SK-N-SH treated with all-trans-retinoic acid at 6 μM for 48 hours (cell line): ENCODE data around the gene BCL2L13.

ENCODE experiments used
- ARNTL ChIP-seq: fragments of 450-650 bp; formaldehyde crosslinking; IDR thresholded peaks from 2 replicates; pipeline ENCODE4 v1.5.0; 2020; ENCODE audit warnings: low read depth, mild to moderate bottlenecking, moderate library complexity, borderline replicate concordance
- ISL1 ChIP-seq: fragments of 250-450 bp; sonication (Bioruptor Pico); IDR thresholded peaks from 2 replicates; pipeline ENCODE4 v2.1.2; 2022; ENCODE audit warnings: mild to moderate bottlenecking, moderate library complexity
- OSR1 ChIP-seq: fragments of 250-450 bp; sonication (Bioruptor Pico); IDR thresholded peaks from 2 replicates; pipeline ENCODE4 v1.8.0; 2022; ENCODE audit warnings: moderate library complexity, mild to moderate bottlenecking, inconsistent platforms
- PPARA ChIP-seq: fragments of 250-450 bp; sonication (Bioruptor Pico); IDR thresholded peaks from 2 replicates; pipeline ENCODE4 v1.5.0; 2020; ENCODE audit warnings: mild to moderate bottlenecking, borderline replicate concordance
- RARB ChIP-seq: fragments of 250-450 bp; sonication (Bioruptor Pico); IDR thresholded peaks from 2 replicates; pipeline ENCODE4 v1.8.0; 2021; ENCODE audit warnings: mild to moderate bottlenecking, moderate library complexity
- TCF4 ChIP-seq: fragments of 250-450 bp; sonication (Bioruptor Pico); IDR thresholded peaks from 2 replicates; pipeline ENCODE4 v1.8.0; 2021; ENCODE audit warnings: mild to moderate bottlenecking, moderate library complexity, borderline replicate concordance
- TOX ChIP-seq: fragments of 250-450 bp; sonication (Bioruptor Pico); IDR thresholded peaks from 2 replicates; pipeline ENCODE4 v1.8.0; 2021; ENCODE audit warnings: mild to moderate bottlenecking, moderate library complexity, borderline replicate concordance
- ZFP3 ChIP-seq: fragments of 250-450 bp; sonication (Bioruptor Pico); IDR thresholded peaks from 2 replicates; pipeline ENCODE4 v1.5.0; 2020; ENCODE audit warnings: mild to moderate bottlenecking, moderate library complexity
- ZFP30 ChIP-seq: fragments of 450-650 bp; formaldehyde crosslinking; IDR thresholded peaks from 2 replicates; pipeline ENCODE4 v1.5.0; 2022; ENCODE audit warnings: mild to moderate bottlenecking, moderate library complexity
- ZNF70 ChIP-seq: fragments of 450-650 bp; formaldehyde crosslinking; IDR thresholded peaks from 2 replicates; pipeline ENCODE4 v1.5.0; 2020; ENCODE audit warnings: mild to moderate bottlenecking, moderate library complexity
- TF ChIP-seq, protein P1 (sequence below): fragments of 250-450 bp; sonication (Bioruptor Pico); IDR thresholded peaks from 2 replicates; pipeline ENCODE4 v1.8.0; 2020; ENCODE audit warnings: mild to moderate bottlenecking, moderate library complexity, borderline replicate concordance
- TF ChIP-seq, protein P2 (sequence below): fragments of 250-450 bp; sonication (Bioruptor Pico); IDR thresholded peaks from 2 replicates; pipeline ENCODE4 v1.5.1; 2021; ENCODE audit warnings: mild to moderate bottlenecking, moderate library complexity
- TF ChIP-seq, protein P3 (sequence below): fragments of 250-450 bp; sonication (Bioruptor Pico); IDR thresholded peaks from 2 replicates; pipeline ENCODE4 v1.8.0; 2021; ENCODE audit warnings: low read depth, mild to moderate bottlenecking, moderate library complexity, borderline replicate concordance

DNA sequence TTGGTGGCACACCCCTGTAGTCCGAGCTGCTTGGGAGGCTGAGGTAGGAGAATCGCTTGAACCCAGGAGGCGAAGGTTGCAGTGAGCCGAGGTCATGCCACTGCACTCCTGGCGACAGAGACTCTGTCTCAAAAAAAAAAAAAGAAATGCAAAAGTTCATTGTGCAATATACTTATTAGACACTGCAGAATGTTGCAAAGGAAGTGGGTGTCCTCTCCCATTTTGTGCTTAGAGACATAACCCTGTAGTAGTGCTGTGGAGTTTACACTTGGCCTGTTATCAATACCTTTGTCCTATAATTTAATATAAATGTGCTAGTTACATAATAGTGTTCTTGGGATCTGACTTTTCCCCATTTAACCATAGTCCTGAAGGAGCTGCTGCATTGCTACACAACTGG lies 9.4 kb downstream of the BCL2L13 start:
- TF ChIP-seq RARB (CRISPR knock-in tag) = no peak
- TF ChIP-seq ZFP30 (CRISPR knock-in tag) = no peak
- no peak for TF ChIP-seq TOX (CRISPR knock-in tag)
- TF ChIP-seq, protein P1, sequence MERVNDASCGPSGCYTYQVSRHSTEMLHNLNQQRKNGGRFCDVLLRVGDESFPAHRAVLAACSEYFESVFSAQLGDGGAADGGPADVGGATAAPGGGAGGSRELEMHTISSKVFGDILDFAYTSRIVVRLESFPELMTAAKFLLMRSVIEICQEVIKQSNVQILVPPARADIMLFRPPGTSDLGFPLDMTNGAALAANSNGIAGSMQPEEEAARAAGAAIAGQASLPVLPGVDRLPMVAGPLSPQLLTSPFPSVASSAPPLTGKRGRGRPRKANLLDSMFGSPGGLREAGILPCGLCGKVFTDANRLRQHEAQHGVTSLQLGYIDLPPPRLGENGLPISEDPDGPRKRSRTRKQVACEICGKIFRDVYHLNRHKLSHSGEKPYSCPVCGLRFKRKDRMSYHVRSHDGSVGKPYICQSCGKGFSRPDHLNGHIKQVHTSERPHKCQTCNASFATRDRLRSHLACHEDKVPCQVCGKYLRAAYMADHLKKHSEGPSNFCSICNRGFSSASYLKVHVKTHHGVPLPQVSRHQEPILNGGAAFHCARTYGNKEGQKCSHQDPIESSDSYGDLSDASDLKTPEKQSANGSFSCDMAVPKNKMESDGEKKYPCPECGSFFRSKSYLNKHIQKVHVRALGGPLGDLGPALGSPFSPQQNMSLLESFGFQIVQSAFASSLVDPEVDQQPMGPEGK (CRISPR knock-in tag) = no peak
- TF ChIP-seq OSR1 (CRISPR knock-in tag) = no peak
- TF ChIP-seq TCF4 (CRISPR knock-in tag) = no peak
- TF ChIP-seq, protein P2, sequence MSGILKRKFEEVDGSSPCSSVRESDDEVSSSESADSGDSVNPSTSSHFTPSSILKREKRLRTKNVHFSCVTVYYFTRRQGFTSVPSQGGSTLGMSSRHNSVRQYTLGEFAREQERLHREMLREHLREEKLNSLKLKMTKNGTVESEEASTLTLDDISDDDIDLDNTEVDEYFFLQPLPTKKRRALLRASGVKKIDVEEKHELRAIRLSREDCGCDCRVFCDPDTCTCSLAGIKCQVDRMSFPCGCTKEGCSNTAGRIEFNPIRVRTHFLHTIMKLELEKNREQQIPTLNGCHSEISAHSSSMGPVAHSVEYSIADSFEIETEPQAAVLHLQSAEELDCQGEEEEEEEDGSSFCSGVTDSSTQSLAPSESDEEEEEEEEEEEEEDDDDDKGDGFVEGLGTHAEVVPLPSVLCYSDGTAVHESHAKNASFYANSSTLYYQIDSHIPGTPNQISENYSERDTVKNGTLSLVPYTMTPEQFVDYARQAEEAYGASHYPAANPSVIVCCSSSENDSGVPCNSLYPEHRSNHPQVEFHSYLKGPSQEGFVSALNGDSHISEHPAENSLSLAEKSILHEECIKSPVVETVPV (CRISPR knock-in tag) = no peak
- no peak for TF ChIP-seq ZNF70 (CRISPR knock-in tag)
- no peak for TF ChIP-seq PPARA
- TF ChIP-seq ISL1 (CRISPR knock-in tag) = no peak
- TF ChIP-seq, protein P3, sequence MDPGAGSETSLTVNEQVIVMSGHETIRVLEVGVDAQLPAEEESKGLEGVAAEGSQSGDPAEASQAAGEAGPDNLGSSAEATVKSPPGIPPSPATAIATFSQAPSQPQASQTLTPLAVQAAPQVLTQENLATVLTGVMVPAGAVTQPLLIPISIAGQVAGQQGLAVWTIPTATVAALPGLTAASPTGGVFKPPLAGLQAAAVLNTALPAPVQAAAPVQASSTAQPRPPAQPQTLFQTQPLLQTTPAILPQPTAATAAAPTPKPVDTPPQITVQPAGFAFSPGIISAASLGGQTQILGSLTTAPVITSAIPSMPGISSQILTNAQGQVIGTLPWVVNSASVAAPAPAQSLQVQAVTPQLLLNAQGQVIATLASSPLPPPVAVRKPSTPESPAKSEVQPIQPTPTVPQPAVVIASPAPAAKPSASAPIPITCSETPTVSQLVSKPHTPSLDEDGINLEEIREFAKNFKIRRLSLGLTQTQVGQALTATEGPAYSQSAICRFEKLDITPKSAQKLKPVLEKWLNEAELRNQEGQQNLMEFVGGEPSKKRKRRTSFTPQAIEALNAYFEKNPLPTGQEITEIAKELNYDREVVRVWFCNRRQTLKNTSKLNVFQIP (CRISPR knock-in tag) = no peak
- no peak for TF ChIP-seq ARNTL (CRISPR knock-in tag)
- TF ChIP-seq ZFP3 = no peak
